Neural cell (in vitro differentiated cells): Measurements from ENCODE around the gene DGCR8.

ENCODE experiments used
- CTCF ChIP-seq: fragments of 450-650 bp; IDR thresholded peaks from 2 replicates; pipeline ENCODE4 v1.5.1; 2014; ENCODE audit warnings: antibody characterized with exemption, mild to moderate bottlenecking, moderate library complexity; ENCODE audit not compliant: poor library complexity, severe bottlenecking
- EZH2 ChIP-seq: fragments of 200-600, 300-800 bp; shearing (Covaris generic), sonication (generic); IDR thresholded peaks from 2 replicates; pipeline ENCODE4 v1.6.1; 2014; ENCODE audit warnings: antibody characterized with exemption, low read length, borderline replicate concordance, mild to moderate bottlenecking; ENCODE audit not compliant: insufficient read depth, poor library complexity, severe bottlenecking
- POLR2AphosphoS5 ChIP-seq: IDR thresholded peaks from 2 replicates; pipeline ENCODE4 v1.6.1; 2012

DNA sequence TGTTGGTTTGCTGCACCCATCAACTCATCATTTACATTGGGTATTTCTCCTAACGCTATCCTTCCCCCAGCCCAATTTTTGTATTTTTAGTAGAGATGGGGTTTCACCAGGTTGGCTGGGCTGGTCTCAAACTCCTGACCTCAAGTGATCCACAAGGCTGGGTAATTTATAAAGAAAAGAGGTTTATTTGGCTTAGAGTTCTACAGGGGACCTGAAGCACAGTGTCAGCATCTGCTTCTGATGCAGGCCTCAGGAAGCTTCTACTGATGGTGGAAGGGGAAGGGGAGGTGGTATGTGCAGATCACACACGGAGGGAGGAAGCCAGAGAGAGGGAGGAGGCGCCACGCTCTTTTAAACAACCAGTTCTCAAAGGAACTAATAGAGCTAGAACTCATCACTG lies 33.3 kb upstream of the DGCR8 start:
- no peak for TF ChIP-seq CTCF
- no peak for TF ChIP-seq EZH2
- no peak for TF ChIP-seq POLR2AphosphoS5
